ENCODE measurements around the gene BOK.
"Not testable (repeated sequence)": the region's sequence is repeated elsewhere in the genome, so short reads cannot be mapped to it uniquely, and the experiment has no call there.

Gene BOK

GRCh38 chr2:241555711-241556110, 2.8 kb upstream of the BOK start:
- no peak for DNase-seq (ENCODE audit: low read depth, low spot score)

- DNase-seq (ENCODE audit: low read depth, low spot score), result no peak
Observed at GRCh38 chr2:241556746-241557145, 1.8 kb upstream of the BOK start.

GRCh38 chr2:241559323-241560161, 997 bp downstream of the BOK start:
- DNase-seq (ENCODE audit: low read depth, low spot score), result no peak

- DNase-seq (ENCODE audit: low read depth, low spot score), result no peak
Observed at GRCh38 chr2:241560162-241560882, 1.8 kb downstream of the BOK start.

GRCh38 chr2:241560883-241561474, 2.4 kb downstream of the BOK start:
- DNase-seq (ENCODE audit: low read depth, low spot score), result no peak

GRCh38 chr2:241561832-241562231, 3.3 kb downstream of the BOK start:
- DNase-seq (ENCODE audit: low read depth, low spot score), result no peak

GRCh38 chr2:241562269-241562891, 3.8 kb downstream of the BOK start:
- no peak for DNase-seq (ENCODE audit: low read depth, low spot score)

GRCh38 chr2:241563031-241563507, 4.5 kb downstream of the BOK start:
- no peak for DNase-seq (ENCODE audit: low read depth, low spot score)

GRCh38 chr2:241563571-241563980, 5.0 kb downstream of the BOK start:
- no peak for DNase-seq (ENCODE audit: low read depth, low spot score)

GRCh38 chr2:241563981-241564595, 5.5 kb downstream of the BOK start:
- no peak for DNase-seq (ENCODE audit: low read depth, low spot score)

- DNase-seq (ENCODE audit: low read depth, low spot score), result no peak
Observed at GRCh38 chr2:241564596-241565410, 6.3 kb downstream of the BOK start.

- no peak for DNase-seq (ENCODE audit: low read depth, low spot score)
Observed at GRCh38 chr2:241565411-241565810, 6.9 kb downstream of the BOK start.

GRCh38 chr2:241566021-241566420, 7.5 kb downstream of the BOK start:
- DNase-seq (ENCODE audit: low read depth, low spot score), result not testable (repeated sequence)

- DNase-seq (ENCODE audit: low read depth, low spot score), result no peak
Observed at GRCh38 chr2:241566468-241566867, 7.9 kb downstream of the BOK start.

GRCh38 chr2:241567266-241567665, 8.7 kb downstream of the BOK start:
- DNase-seq (ENCODE audit: low read depth, low spot score), result not testable (repeated sequence)

- DNase-seq (ENCODE audit: low read depth, low spot score), result no peak
Observed at GRCh38 chr2:241567776-241568175, 9.2 kb downstream of the BOK start.

- DNase-seq (ENCODE audit: low read depth, low spot score), result no peak
Observed at GRCh38 chr2:241568726-241569125, 10.2 kb downstream of the BOK start.

- no peak for DNase-seq (ENCODE audit: low read depth, low spot score)
Observed at GRCh38 chr2:241569831-241570281, 11.3 kb downstream of the BOK start.

GRCh38 chr2:241570961-241571581, 12.5 kb downstream of the BOK start:
- no peak for DNase-seq (ENCODE audit: low read depth, low spot score)
